ENCODE data around the gene MICU2. TPM values are rescaled to one million over a fixed set of nuclear protein-coding genes. Genes with fewer than 3 reads are reported as not detected.
A peak's percentile ranks its signal among the peaks of the same experiment; 100 is the strongest.

Gene MICU2, protein sequence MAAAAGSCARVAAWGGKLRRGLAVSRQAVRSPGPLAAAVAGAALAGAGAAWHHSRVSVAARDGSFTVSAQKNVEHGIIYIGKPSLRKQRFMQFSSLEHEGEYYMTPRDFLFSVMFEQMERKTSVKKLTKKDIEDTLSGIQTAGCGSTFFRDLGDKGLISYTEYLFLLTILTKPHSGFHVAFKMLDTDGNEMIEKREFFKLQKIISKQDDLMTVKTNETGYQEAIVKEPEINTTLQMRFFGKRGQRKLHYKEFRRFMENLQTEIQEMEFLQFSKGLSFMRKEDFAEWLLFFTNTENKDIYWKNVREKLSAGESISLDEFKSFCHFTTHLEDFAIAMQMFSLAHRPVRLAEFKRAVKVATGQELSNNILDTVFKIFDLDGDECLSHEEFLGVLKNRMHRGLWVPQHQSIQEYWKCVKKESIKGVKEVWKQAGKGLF
- total RNA-seq (10 to 100 TPM; 64.6 to 65.5 TPM), polyA plus RNA-seq (ENCODE audit: insufficient read length in 2 of 2) (10 to 100 TPM; 78.3 to 80.1 TPM)
- long read RNA-seq, donor 1, transcript MICU2-201 (12 exons, 1,920 nt), result major isoform, 14 of 23 reads
- long read RNA-seq, donor 1, partial matches to known transcripts, result 6 of 23 reads
- long read RNA-seq, donor 1, other reads (novel, unspliced or antisense), result 0 of 23 reads
- long read RNA-seq, donor 2, transcript MICU2-201 (12 exons, 1,920 nt), result major isoform, 8 of 10 reads
- long read RNA-seq, donor 2, partial matches to known transcripts, result 0 of 10 reads
- long read RNA-seq, donor 2, other reads (novel, unspliced or antisense), result 0 of 10 reads
- long read RNA-seq, donor 3, transcript MICU2-201 (12 exons, 1,920 nt), result major isoform, 6 of 8 reads
- long read RNA-seq, donor 3, partial matches to known transcripts, result 0 of 8 reads
- long read RNA-seq, donor 3, other reads (novel, unspliced or antisense), result 0 of 8 reads
- long read RNA-seq, donor 4, transcript MICU2-201 (12 exons, 1,920 nt), result major isoform, 15 of 19 reads
- long read RNA-seq, donor 4, partial matches to known transcripts, result 0 of 19 reads
- long read RNA-seq, donor 4, other reads (novel, unspliced or antisense), result 0 of 19 reads

DNA sequence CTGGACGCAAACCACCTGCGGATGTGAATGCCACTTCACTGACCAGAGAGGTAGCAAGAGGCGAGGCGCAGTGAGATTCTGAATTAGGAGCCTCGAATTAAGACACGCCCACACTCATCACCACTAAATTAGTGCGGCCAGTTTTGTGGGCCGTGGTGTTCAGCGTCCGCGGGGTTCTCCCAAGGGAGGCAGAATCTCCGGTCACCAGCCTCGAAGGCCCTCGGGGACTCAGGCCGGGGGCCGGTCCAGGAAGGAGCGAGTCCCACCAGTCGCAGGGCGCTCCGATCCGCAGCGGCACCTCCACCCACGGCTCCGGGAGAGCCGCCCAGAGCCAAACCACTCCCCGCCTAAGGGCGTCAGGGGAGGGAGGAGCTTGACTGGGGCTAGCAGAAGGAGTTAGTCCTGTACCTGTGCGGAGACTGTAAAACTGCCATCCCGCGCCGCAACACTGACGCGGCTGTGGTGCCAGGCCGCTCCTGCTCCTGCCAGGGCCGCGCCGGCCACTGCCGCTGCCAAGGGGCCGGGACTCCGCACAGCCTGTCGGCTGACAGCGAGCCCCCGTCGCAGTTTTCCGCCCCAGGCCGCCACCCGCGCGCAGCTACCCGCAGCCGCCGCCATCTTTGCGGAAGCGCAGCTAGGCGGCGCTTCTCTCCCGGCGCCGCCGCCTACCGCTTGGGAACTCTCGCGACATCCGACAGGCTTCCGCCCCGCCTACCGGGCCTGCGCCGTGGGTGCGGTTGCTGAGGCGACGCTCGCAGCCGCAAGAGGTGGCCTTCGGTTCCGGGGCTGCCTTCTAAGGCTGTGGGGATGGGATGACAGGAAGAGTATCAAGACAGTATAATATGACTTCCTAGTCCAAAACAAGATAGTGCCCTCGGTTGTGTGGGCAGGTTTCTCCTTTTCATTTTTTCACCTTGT is at the start of gene MICU2:
MICU2 (minus strand) TSS at position 640 of the 918 bp plus-strand sequence; CDS start at position 618, 22 bp downstream.
- DNase-seq (ENCODE audit: low read depth in 4 of 6, low spot score in 6 of 6), result peak; percentile 82 to 98 (median 89)
- 0% methylated on average over 74 of the region's 77 CpGs for WGBS (ENCODE audit: insufficient coverage)
- peaks cover 4% of the 10 kb centered on the region for H3K4me1 ChIP-seq (ENCODE audit: control insufficient read depth, insufficient read depth, low read length)

GRCh38 chr13:21641629-21642028 is 37.7 kb upstream of the MICU2 start:
- Histone ChIP-seq H3K36me3 (ENCODE audit: control insufficient read depth, insufficient read depth, low read length) (no peaks in the 10 kb centered on the region), H3K9me3 (ENCODE audit: control insufficient read depth, insufficient read depth, low read length) (no peaks in the 10 kb centered on the region), H3K27me3 (ENCODE audit: control insufficient read depth, insufficient read depth, low read length) (no peaks in the 10 kb centered on the region), H3K27ac (ENCODE audit: low read depth, low read length) (no peak overlapping the region), H3K4me3 (ENCODE audit: low read depth, low read length) (no peak overlapping the region), H3K4me1 (ENCODE audit: control insufficient read depth, insufficient read depth, low read length) (no peaks in the 10 kb centered on the region)
- no peak for DNase-seq (ENCODE audit: low read depth in 4 of 6, low spot score in 6 of 6)
- no CpG with 5 or more reads among the region's 2 CpGs for WGBS (ENCODE audit: insufficient coverage)

More for the DNA sequence above, at the start of gene MICU2:
- Histone ChIP-seq H3K4me3 (ENCODE audit: low read depth, low read length) (peak within 1 kb of the TSS; percentile 71), H3K27me3 (ENCODE audit: control insufficient read depth, insufficient read depth, low read length) (no peaks in the 10 kb centered on the region), H3K36me3 (ENCODE audit: control insufficient read depth, insufficient read depth, low read length) (peaks cover 8% of the 10 kb centered on the region), H3K27ac (ENCODE audit: low read depth, low read length) (peak within 1 kb of the TSS; percentile 93), H3K9me3 (ENCODE audit: control insufficient read depth, insufficient read depth, low read length) (no peaks in the 10 kb centered on the region)

- H3K36me3 ChIP-seq (ENCODE audit: control insufficient read depth, insufficient read depth, low read length), result no peaks in the 10 kb centered on the region
- peak in 2 of 6 donors; percentile 18 to 69 for DNase-seq (ENCODE audit: low read depth in 4 of 6, low spot score in 6 of 6)
- no peaks in the 10 kb centered on the region for H3K9me3 ChIP-seq (ENCODE audit: control insufficient read depth, insufficient read depth, low read length)
- H3K27ac ChIP-seq (ENCODE audit: low read depth, low read length), result no peak overlapping the region
- H3K27me3 ChIP-seq (ENCODE audit: control insufficient read depth, insufficient read depth, low read length), result no peaks in the 10 kb centered on the region
- 53% methylated on average over 4 of the region's 5 CpGs for WGBS (ENCODE audit: insufficient coverage)
- H3K4me1 ChIP-seq (ENCODE audit: control insufficient read depth, insufficient read depth, low read length), result no peaks in the 10 kb centered on the region
- no peak overlapping the region for H3K4me3 ChIP-seq (ENCODE audit: low read depth, low read length)
Measured at GRCh38 chr13:21639561-21639960, 35.6 kb upstream of the MICU2 start.

GRCh38 chr13:21638319-21639282 is 34.6 kb upstream of the MICU2 start:
- peak in 5 of 6 donors; percentile 26 to 88 (median 35) for DNase-seq (ENCODE audit: low read depth in 4 of 6, low spot score in 6 of 6)
- 20% methylated on average over 1 of the region's 6 CpGs for WGBS (ENCODE audit: insufficient coverage)
- Histone ChIP-seq H3K27ac (ENCODE audit: low read depth, low read length) (no peak overlapping the region), H3K4me3 (ENCODE audit: low read depth, low read length) (no peak overlapping the region), H3K27me3 (ENCODE audit: control insufficient read depth, insufficient read depth, low read length) (no peaks in the 10 kb centered on the region), H3K36me3 (ENCODE audit: control insufficient read depth, insufficient read depth, low read length) (no peaks in the 10 kb centered on the region), H3K9me3 (ENCODE audit: control insufficient read depth, insufficient read depth, low read length) (no peaks in the 10 kb centered on the region), H3K4me1 (ENCODE audit: control insufficient read depth, insufficient read depth, low read length) (no peaks in the 10 kb centered on the region)

GRCh38 chr13:21637296-21637695 is 33.3 kb upstream of the MICU2 start:
- DNase-seq (ENCODE audit: low read depth in 4 of 6, low spot score in 6 of 6), result no peak
- Histone ChIP-seq H3K4me3 (ENCODE audit: low read depth, low read length) (no peak overlapping the region), H3K9me3 (ENCODE audit: control insufficient read depth, insufficient read depth, low read length) (no peaks in the 10 kb centered on the region), H3K27ac (ENCODE audit: low read depth, low read length) (no peak overlapping the region), H3K36me3 (ENCODE audit: control insufficient read depth, insufficient read depth, low read length) (no peaks in the 10 kb centered on the region), H3K4me1 (ENCODE audit: control insufficient read depth, insufficient read depth, low read length) (no peaks in the 10 kb centered on the region), H3K27me3 (ENCODE audit: control insufficient read depth, insufficient read depth, low read length) (no peaks in the 10 kb centered on the region)
- 89% methylated on average over 10 of the region's 13 CpGs for WGBS (ENCODE audit: insufficient coverage)

DNA sequence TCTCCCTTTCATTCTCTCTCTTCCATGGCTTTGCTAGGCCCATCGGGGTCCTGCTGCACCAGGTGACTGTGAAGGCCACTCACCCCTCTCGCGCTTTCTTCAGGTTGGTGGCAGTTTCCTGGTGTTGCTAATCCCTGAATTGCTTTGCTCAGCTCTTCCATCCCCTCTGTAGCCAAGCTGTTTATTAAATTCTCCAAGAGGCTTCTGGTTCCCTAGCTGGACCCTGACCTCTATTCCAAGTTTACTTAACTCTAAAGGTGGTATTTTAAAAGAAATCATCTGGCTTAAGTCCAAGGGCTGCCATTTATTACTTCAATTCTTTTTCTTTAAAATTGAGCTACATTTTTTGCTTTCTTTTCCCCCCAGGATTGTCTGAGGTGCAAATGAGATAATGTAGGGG is 32.7 kb upstream of the MICU2 start:
- H3K9me3 ChIP-seq (ENCODE audit: control insufficient read depth, insufficient read depth, low read length), result no peaks in the 10 kb centered on the region
- H3K27me3 ChIP-seq (ENCODE audit: control insufficient read depth, insufficient read depth, low read length), result no peaks in the 10 kb centered on the region
- DNase-seq (ENCODE audit: low read depth in 4 of 6, low spot score in 6 of 6), result no peak
- no peak overlapping the region for H3K4me3 ChIP-seq (ENCODE audit: low read depth, low read length)
- no peak overlapping the region for H3K27ac ChIP-seq (ENCODE audit: low read depth, low read length)
- H3K4me1 ChIP-seq (ENCODE audit: control insufficient read depth, insufficient read depth, low read length), result no peaks in the 10 kb centered on the region
- no peaks in the 10 kb centered on the region for H3K36me3 ChIP-seq (ENCODE audit: control insufficient read depth, insufficient read depth, low read length)
- 97% methylated on average over 3 of the region's 3 CpGs for WGBS (ENCODE audit: insufficient coverage)

GRCh38 chr13:21632196-21632595 is 28.2 kb upstream of the MICU2 start:
- H3K4me1 ChIP-seq (ENCODE audit: control insufficient read depth, insufficient read depth, low read length), result no peaks in the 10 kb centered on the region
- H3K9me3 ChIP-seq (ENCODE audit: control insufficient read depth, insufficient read depth, low read length), result peaks cover 1% of the 10 kb centered on the region
- no peaks in the 10 kb centered on the region for H3K36me3 ChIP-seq (ENCODE audit: control insufficient read depth, insufficient read depth, low read length)
- H3K4me3 ChIP-seq (ENCODE audit: low read depth, low read length), result no peak overlapping the region
- H3K27ac ChIP-seq (ENCODE audit: low read depth, low read length), result no peak overlapping the region
- no peak for DNase-seq (ENCODE audit: low read depth in 4 of 6, low spot score in 6 of 6)
- H3K27me3 ChIP-seq (ENCODE audit: control insufficient read depth, insufficient read depth, low read length), result no peaks in the 10 kb centered on the region

GRCh38 chr13:21625366-21625765 is 21.4 kb upstream of the MICU2 start:
- Histone ChIP-seq H3K4me3 (ENCODE audit: low read depth, low read length) (no peak overlapping the region), H3K36me3 (ENCODE audit: control insufficient read depth, insufficient read depth, low read length) (no peaks in the 10 kb centered on the region), H3K4me1 (ENCODE audit: control insufficient read depth, insufficient read depth, low read length) (no peaks in the 10 kb centered on the region), H3K9me3 (ENCODE audit: control insufficient read depth, insufficient read depth, low read length) (no peaks in the 10 kb centered on the region), H3K27me3 (ENCODE audit: control insufficient read depth, insufficient read depth, low read length) (no peaks in the 10 kb centered on the region), H3K27ac (ENCODE audit: low read depth, low read length) (no peak overlapping the region)
- 40% methylated on average over 1 of the region's 8 CpGs for WGBS (ENCODE audit: insufficient coverage)
- peak in 3 of 6 donors; percentile 23 to 77 (median 41) for DNase-seq (ENCODE audit: low read depth in 4 of 6, low spot score in 6 of 6)
